HCT116 (cell line): ENCODE results near the gene NOL3. TPM values are rescaled to one million over a fixed set of nuclear protein-coding genes. Genes with fewer than 3 reads are reported as not detected.

Experiments used
- ATAC-seq: fragments of 200-7000 bp; cut with Tn5 transposase; 2 replicates; pipeline ENCODE4 v1.9.1; 2020; ENCODE audit warnings: mild to moderate bottlenecking, moderate library complexity
- BruUV-seq: library from RNA; stranded (reverse); fragments of 400-500 nt; replicated peaks from 2 replicates; lab custom pipeline; 2021; lab: Mats Ljungman, UMichigan
- CTCF ChIA-PET: fragments of 300-600 bp; sonication (Branson Sonifier 250); formaldehyde crosslinking; loops from one replicate; lab custom pipeline; 2021; ENCODE audit warnings: antibody characterized with exemption; lab: Charles Lee
- POLR2A ChIA-PET: fragments of 300-600, 350-600 bp; sonication (Branson Sonifier 250); formaldehyde crosslinking; loops from one replicate; lab custom pipeline; 2021; ENCODE audit warnings: antibody characterized with exemption; lab: Charles Lee
- RAD21 ChIA-PET, 2 experiments: fragments of 300-600 bp; sonication (Branson Sonifier 250); formaldehyde crosslinking; loops; one replicate each; lab custom pipeline; 2023; ENCODE audit warnings: low total read pairs in 2 of 2; ENCODE audit not compliant: uncharacterized antibody in 2 of 2, unreplicated experiment in 2 of 2, low non-redundant PET in 1 of 2; lab: Charles Lee
- DNase-seq: peaks from one replicate; pipeline ENCODE4 v3.0.0-alpha.2; 2010; ENCODE audit warnings: low read depth, low spot score
- H2AFZ ChIP-seq: fragments of 200-600 bp; shearing (Covaris generic), sonication (generic); 2 replicates; pipeline ENCODE4 v1.6.1; 2017; ENCODE audit warnings: low read depth, mixed run types, mixed read lengths, antibody characterized with exemption, low read length; ENCODE audit not compliant: poor library complexity, severe bottlenecking
- H3K27ac ChIP-seq: 2 replicates; pipeline ENCODE4 v1.5.1; 2012; ENCODE audit warnings: low read depth, low read length
- H3K27me3 ChIP-seq: fragments of 200-600 bp; sonication (generic); 2 replicates; pipeline ENCODE4 v1.6.1; 2016; ENCODE audit warnings: mixed run types, low read length, mixed read lengths; ENCODE audit not compliant: insufficient read depth
- H3K36me3 ChIP-seq, 2 experiments: fragments of 200-500 bp in 1 of 2; fragments of 200-600 bp in 1 of 2; sonication (Bioruptor generic) in 1 of 2; sonication (generic) in 1 of 2; 2 replicates each; pipeline versions ENCODE4 v1.5.1 to v1.6.1; 2014 to 2016; ENCODE audit warnings: low read length in 2 of 2, inconsistent platforms in 1 of 2, mixed read lengths in 1 of 2, mixed run types in 1 of 2; ENCODE audit not compliant: insufficient read depth in 2 of 2, control insufficient read depth in 1 of 2
- H3K4me1 ChIP-seq, 2 experiments: fragments of 200-600 bp in 1 of 2; sonication (generic) in 1 of 2; 2 replicates each; pipeline versions ENCODE4 v1.5.1 to v1.6.1; 2012 to 2017; ENCODE audit warnings: low read length in 2 of 2, inconsistent platforms in 1 of 2, mild to moderate bottlenecking in 1 of 2, mixed read lengths in 1 of 2, mixed run types in 1 of 2, moderate library complexity in 1 of 2; ENCODE audit not compliant: insufficient read depth in 2 of 2, control insufficient read depth in 1 of 2
- H3K4me2 ChIP-seq: fragments of 200-600 bp; sonication (generic); 2 replicates; pipeline ENCODE4 v1.6.1; 2017; ENCODE audit warnings: mixed run types, low read length, mixed read lengths
- H3K4me3 ChIP-seq, 2 experiments: fragments of 200-600 bp in 1 of 2; sonication (generic) in 1 of 2; replicated peaks in 1 of 2; 2 replicates each; pipeline ENCODE4 v1.5.1; 2011 to 2016; ENCODE audit warnings: low read length in 2 of 2, control low read depth in 1 of 2, low read depth in 1 of 2, mild to moderate bottlenecking in 1 of 2, mixed read lengths in 1 of 2, mixed run types in 1 of 2
- H3K79me2 ChIP-seq: fragments of 200-600 bp; sonication (generic); 2 replicates; pipeline ENCODE4 v1.6.1; 2017; ENCODE audit warnings: mild to moderate bottlenecking, mixed run types, low read length, moderate library complexity, mixed read lengths; ENCODE audit not compliant: insufficient read depth
- H3K9ac ChIP-seq: fragments of 200-600 bp; sonication (generic); 2 replicates; pipeline ENCODE4 v1.6.1; 2016; ENCODE audit warnings: low read length, mixed read lengths
- H3K9me2 ChIP-seq: fragments of 200-600 bp; sonication (generic), shearing (Covaris generic); 2 replicates; pipeline ENCODE4 v1.6.1; 2017; ENCODE audit warnings: mixed run types, mild to moderate bottlenecking, moderate library complexity; ENCODE audit not compliant: insufficient read depth
- H3K9me3 ChIP-seq, 2 experiments: fragments of 200-500 bp in 1 of 2; fragments of 200-600 bp in 1 of 2; sonication (Bioruptor generic) in 1 of 2; sonication (generic) in 1 of 2; 2 replicates each; pipeline ENCODE4 v1.6.1; 2014 to 2017; ENCODE audit warnings: low read length in 2 of 2, mixed read lengths in 2 of 2, inconsistent platforms in 1 of 2, low read depth in 1 of 2, mild to moderate bottlenecking in 1 of 2, mixed run types in 1 of 2, moderate library complexity in 1 of 2; ENCODE audit not compliant: control insufficient read depth in 1 of 2, insufficient read depth in 1 of 2
- H4K20me1 ChIP-seq: fragments of 200-600 bp; sonication (generic), shearing (Covaris generic); 2 replicates; pipeline ENCODE4 v1.6.1; 2017; ENCODE audit warnings: mixed run types, mild to moderate bottlenecking, moderate library complexity; ENCODE audit not compliant: insufficient read depth
- CBX3 ChIP-seq: IDR thresholded peaks from 2 replicates; pipeline ENCODE4 v1.6.1; 2012; ENCODE audit warnings: low read depth
- CEBPB ChIP-seq: IDR thresholded peaks from 2 replicates; pipeline ENCODE4 v1.6.1; 2012; ENCODE audit warnings: low read depth
- EGR1 ChIP-seq: IDR thresholded peaks from 2 replicates; pipeline ENCODE4 v1.6.1; 2012; ENCODE audit warnings: low read depth
- EZH2phosphoT487 ChIP-seq: fragments of 200-600 bp; IDR thresholded peaks from 2 replicates; pipeline ENCODE4 v1.6.1; 2018; ENCODE audit warnings: antibody characterized with exemption, borderline replicate concordance
- JUND ChIP-seq: IDR thresholded peaks from 2 replicates; pipeline ENCODE4 v1.6.1; 2012
- MAX ChIP-seq: IDR thresholded peaks from 2 replicates; pipeline ENCODE4 v1.6.1; 2012
- SIN3A ChIP-seq: IDR thresholded peaks from 2 replicates; pipeline ENCODE4 v1.6.1; 2012; ENCODE audit warnings: low read depth
- SP1 ChIP-seq: IDR thresholded peaks from 2 replicates; pipeline ENCODE4 v1.6.1; 2012; ENCODE audit warnings: low read depth
- SRF ChIP-seq: IDR thresholded peaks from 2 replicates; pipeline ENCODE4 v1.6.1; 2012; ENCODE audit warnings: low read depth
- YY1 ChIP-seq: IDR thresholded peaks from 2 replicates; pipeline ENCODE4 v1.6.1; 2011; ENCODE audit warnings: low read length, low read depth, moderate library complexity, mild to moderate bottlenecking; ENCODE audit not compliant: insufficient replicate concordance; ENCODE audit errors: extremely low read depth
- intact Hi-C: fragments of 100-400 bp; cut with micrococcal nuclease; formaldehyde crosslinking; loops from 2 replicates; pipeline ENCODE4 v1.10.0; 2022
- total RNA-seq: library from RNA; stranded (reverse); gene quantifications from one replicate; pipeline ENCODE4 v1.2.1, GENCODE V29; 2021; ENCODE audit not compliant: unreplicated experiment
- TF ChIP-seq, protein P1 (sequence below), 3 experiments: fragments of 200-600 bp in 1 of 3; sonication (generic) in 1 of 3; IDR thresholded peaks in 2 of 3; conservative IDR thresholded peaks in 1 of 3; 2 replicates each; pipeline ENCODE4 v1.5.1; 2012 to 2017; ENCODE audit warnings: low read depth in 2 of 3, low read length in 2 of 3, antibody characterized with exemption in 1 of 3, borderline replicate concordance in 1 of 3, control low read depth in 1 of 3, mild to moderate bottlenecking in 1 of 3, mixed read lengths in 1 of 3, mixed run types in 1 of 3, moderate library complexity in 1 of 3; ENCODE audit not compliant: insufficient read depth in 1 of 3
- TF ChIP-seq, protein P2 (sequence below): IDR thresholded peaks from 2 replicates; pipeline ENCODE4 v1.6.1; 2012
- TF ChIP-seq, protein P3 (sequence below): IDR thresholded peaks from 2 replicates; pipeline ENCODE4 v1.6.1; 2012; ENCODE audit warnings: low read depth

NOL3 gene
- total RNA-seq, 1 experiment from 2014 or later = 54.0 TPM

DNA sequence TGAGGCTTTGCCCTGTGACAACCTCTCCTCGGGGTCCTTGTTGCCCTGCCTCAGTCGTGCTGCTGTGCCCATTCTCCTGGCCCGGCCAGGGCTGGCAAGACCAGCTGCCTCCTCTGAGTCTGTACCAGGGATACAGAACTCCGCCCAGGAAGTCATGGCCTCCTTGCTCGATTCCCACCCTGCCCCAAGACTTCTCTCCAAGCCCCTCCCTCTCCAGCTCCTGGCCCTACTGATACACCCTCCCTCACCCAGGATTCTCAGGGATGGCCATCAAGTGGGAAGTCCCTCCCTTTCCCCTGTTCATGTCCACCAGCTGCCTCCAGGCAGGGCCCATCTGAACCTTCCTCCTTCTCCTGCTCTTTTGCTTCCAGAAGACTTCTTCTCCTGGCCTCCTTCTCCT is 45.4 kb downstream of the NOL3 start:
- Histone ChIP-seq H3K79me2 (no peaks in the 10 kb centered on the region), H3K9me2 (no peaks in the 10 kb centered on the region), H3K9ac (no peak overlapping the region), H3K36me3 (no peaks in the 10 kb centered on the region), H3K4me2 (no peak overlapping the region), H3K27me3 (no peaks in the 10 kb centered on the region), H3K9me3 (no peaks in the 10 kb centered on the region), H3K27ac (no peak overlapping the region), H4K20me1 (no peaks in the 10 kb centered on the region), H3K4me1 (peaks cover 0 to 8% of the 10 kb centered on the region in 2 experiments; a peak in 2 of 4 replicates), H2AFZ (no peak overlapping the region), H3K4me3 (no peak overlapping the region)
- peak; percentile 41; the same call in 1 of the 2 replicates for ATAC-seq
- ChIA-PET CTCF (interaction anchor here (1.3 kb wide), 1 partner anchor 17 kb away, joined by 3 read pairs; the partner anchor contains the start of gene ELMO3), POLR2A (no interaction called here), RAD21 (no interaction called here)
- BruUV-seq = no TSS peak
- DNase-seq = no peak
- TF ChIP-seq CEBPB (no peak), JUND (no peak)
- TF ChIP-seq, protein P1, sequence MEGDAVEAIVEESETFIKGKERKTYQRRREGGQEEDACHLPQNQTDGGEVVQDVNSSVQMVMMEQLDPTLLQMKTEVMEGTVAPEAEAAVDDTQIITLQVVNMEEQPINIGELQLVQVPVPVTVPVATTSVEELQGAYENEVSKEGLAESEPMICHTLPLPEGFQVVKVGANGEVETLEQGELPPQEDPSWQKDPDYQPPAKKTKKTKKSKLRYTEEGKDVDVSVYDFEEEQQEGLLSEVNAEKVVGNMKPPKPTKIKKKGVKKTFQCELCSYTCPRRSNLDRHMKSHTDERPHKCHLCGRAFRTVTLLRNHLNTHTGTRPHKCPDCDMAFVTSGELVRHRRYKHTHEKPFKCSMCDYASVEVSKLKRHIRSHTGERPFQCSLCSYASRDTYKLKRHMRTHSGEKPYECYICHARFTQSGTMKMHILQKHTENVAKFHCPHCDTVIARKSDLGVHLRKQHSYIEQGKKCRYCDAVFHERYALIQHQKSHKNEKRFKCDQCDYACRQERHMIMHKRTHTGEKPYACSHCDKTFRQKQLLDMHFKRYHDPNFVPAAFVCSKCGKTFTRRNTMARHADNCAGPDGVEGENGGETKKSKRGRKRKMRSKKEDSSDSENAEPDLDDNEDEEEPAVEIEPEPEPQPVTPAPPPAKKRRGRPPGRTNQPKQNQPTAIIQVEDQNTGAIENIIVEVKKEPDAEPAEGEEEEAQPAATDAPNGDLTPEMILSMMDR (IDR thresholded peaks at IDR 0.05 in 2 of 3, conservative IDR thresholded peaks at IDR 0.05 in 1 of 3; ENCODE audit: borderline replicate concordance in 1 of 3, insufficient read depth in 1 of 3, low read depth in 2 of 3, low read length in 2 of 3) = no peak
- intact Hi-C loops = no loop called here

DNA sequence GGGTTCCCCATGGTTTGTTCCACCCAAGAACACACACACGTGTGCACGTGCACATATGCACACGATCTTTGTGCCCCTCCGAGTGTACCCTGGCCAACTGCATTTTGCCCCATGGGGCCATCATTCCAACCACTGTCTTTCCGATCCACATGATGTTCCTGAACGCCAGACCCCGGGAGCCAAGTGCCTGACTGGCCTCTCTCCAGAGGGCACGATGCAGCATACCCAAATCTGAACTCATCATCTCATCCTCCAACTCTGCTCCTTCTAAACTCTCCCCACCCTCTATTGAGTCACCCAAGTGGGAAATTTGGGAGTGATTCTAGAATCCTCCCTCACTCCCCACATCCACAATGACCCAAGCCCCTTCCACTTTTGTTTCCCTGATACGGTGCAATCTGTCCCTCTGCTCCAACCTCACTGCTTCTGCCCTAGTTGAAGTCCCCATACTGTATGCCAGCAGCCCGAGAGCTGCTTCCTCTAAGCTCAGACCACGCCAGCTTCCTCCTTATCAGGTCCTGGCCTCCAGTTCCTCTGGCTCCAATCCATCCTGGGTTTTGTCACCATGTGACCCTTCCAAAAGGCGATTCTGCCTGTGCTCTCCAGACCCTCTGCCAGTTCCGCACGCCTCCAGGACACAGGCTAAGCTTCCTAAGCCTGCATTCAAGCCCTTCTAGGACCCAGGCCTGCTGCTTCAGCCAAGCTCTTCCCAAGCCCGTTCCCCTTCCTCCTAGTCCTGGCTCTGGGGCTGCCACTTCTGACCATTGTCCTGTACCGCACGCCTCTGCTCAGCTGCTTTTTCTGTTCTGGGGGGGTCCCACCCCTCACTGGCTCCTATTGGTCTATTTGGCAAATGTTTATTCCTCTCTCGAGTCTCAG is 46.5 kb downstream of the NOL3 start:
- H3K9me3 ChIP-seq = no peaks in the 10 kb centered on the region
- H3K79me2 ChIP-seq = no peaks in the 10 kb centered on the region
- ChIA-PET RAD21 (no interaction called here), CTCF (no interaction called here), POLR2A (interaction anchor here (1.0 kb wide), 1 partner anchor 10 kb away, joined by 3 read pairs; the partner anchor contains the start of gene TMEM208)
- H3K4me1 ChIP-seq = peaks cover 0 to 8% of the 10 kb centered on the region in 2 experiments; a peak in 2 of 4 replicates
- H2AFZ ChIP-seq = no peak overlapping the region
- H3K27me3 ChIP-seq = no peaks in the 10 kb centered on the region
- H4K20me1 ChIP-seq = no peaks in the 10 kb centered on the region
- intact Hi-C loops = no loop called here
- H3K27ac ChIP-seq = no peak overlapping the region
- no peak for ATAC-seq
- BruUV-seq = no TSS peak
- no peak overlapping the region for H3K9ac ChIP-seq
- H3K9me2 ChIP-seq = no peaks in the 10 kb centered on the region
- H3K4me2 ChIP-seq = no peak overlapping the region
- no peak overlapping the region for H3K4me3 ChIP-seq
- H3K36me3 ChIP-seq = no peaks in the 10 kb centered on the region
- no peak for DNase-seq
- TF ChIP-seq CEBPB = no peak
- TF ChIP-seq MAX = no peak
- no peak for TF ChIP-seq SP1
- TF ChIP-seq CBX3 = no peak
- TF ChIP-seq YY1 = no peak
- TF ChIP-seq SIN3A = no peak
- TF ChIP-seq JUND = no peak
- TF ChIP-seq SRF = no peak
- TF ChIP-seq, protein P2, sequence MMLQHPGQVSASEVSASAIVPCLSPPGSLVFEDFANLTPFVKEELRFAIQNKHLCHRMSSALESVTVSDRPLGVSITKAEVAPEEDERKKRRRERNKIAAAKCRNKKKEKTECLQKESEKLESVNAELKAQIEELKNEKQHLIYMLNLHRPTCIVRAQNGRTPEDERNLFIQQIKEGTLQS = no peak
- TF ChIP-seq, protein P3, sequence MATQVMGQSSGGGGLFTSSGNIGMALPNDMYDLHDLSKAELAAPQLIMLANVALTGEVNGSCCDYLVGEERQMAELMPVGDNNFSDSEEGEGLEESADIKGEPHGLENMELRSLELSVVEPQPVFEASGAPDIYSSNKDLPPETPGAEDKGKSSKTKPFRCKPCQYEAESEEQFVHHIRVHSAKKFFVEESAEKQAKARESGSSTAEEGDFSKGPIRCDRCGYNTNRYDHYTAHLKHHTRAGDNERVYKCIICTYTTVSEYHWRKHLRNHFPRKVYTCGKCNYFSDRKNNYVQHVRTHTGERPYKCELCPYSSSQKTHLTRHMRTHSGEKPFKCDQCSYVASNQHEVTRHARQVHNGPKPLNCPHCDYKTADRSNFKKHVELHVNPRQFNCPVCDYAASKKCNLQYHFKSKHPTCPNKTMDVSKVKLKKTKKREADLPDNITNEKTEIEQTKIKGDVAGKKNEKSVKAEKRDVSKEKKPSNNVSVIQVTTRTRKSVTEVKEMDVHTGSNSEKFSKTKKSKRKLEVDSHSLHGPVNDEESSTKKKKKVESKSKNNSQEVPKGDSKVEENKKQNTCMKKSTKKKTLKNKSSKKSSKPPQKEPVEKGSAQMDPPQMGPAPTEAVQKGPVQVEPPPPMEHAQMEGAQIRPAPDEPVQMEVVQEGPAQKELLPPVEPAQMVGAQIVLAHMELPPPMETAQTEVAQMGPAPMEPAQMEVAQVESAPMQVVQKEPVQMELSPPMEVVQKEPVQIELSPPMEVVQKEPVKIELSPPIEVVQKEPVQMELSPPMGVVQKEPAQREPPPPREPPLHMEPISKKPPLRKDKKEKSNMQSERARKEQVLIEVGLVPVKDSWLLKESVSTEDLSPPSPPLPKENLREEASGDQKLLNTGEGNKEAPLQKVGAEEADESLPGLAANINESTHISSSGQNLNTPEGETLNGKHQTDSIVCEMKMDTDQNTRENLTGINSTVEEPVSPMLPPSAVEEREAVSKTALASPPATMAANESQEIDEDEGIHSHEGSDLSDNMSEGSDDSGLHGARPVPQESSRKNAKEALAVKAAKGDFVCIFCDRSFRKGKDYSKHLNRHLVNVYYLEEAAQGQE = no peak
- no peak for TF ChIP-seq EGR1
- no peak for TF ChIP-seq EZH2phosphoT487
